ENCODE measurements around the gene RELT. TPM values are rescaled to one million over a fixed set of nuclear protein-coding genes. Genes with fewer than 3 reads are reported as not detected.

The RELT gene
- total RNA-seq, 1 experiment from 2014 or later = 11.7 TPM

DNA sequence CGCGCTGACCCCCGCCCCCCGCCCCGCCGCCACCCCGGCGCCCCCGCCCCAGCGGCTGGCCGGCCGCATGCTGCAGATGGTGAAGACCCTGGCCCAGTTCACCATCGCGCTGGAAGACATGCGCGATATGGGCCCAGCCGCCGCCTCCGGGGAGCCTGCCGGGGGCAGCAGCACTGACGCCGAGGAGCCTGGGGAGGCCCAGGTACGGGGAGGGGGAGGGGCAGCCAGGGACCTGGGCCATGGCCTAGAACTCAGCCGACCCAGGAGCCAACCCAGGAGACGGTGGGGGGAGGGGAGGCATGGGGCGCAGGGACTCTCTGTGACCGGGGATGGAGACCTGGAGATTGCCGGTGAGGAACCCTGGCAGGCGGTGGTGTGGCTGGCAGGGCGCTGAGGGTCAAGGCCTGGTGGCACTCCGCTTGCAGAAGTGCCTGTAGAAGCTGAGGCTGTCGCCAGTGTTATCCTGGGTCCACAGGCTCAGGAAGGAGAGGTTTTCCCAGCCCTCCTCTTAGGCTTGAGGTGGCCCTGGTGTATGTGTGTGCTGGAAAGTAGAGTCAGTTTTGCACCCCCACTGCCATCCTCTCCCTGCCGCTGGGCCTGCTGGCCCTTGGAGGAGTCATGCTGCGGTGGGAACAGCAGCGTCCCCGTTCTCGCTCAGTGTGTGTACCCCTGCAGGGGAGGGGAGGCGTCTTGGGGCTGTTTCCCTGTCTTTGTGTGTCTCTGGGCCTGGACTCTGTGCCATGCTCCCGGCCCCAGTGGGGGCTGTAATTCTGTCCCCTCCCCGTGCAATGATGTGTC is 32.9 kb upstream of the RELT start:
- ChIA-PET POLR2A (no interaction called here), CTCF (interaction anchor here (0.6 to 3.2 kb wide), 5 partner anchors 8 to 1264 kb away, joined by 3 to 24 read pairs (median 10); no protein-coding TSS in a partner anchor)
- no peak overlapping the region for H3K4me3 Mint-ChIP-seq (ENCODE audit: unreplicated experiment)
- Histone ChIP-seq H3K27me3 (replicated peaks; ENCODE audit: control insufficient read depth, insufficient read depth, low read length) (no peaks in the 10 kb centered on the region), H3K4me3 (ENCODE audit: low read depth, low read length) (peak overlapping the region; percentile 31), H3K9me3 (no peaks in the 10 kb centered on the region), H3K4me1 (no peaks in the 10 kb centered on the region), H3K36me3 (ENCODE audit: control insufficient read depth, insufficient read depth, low read length) (peaks cover 4% of the 10 kb centered on the region; the same call in 1 of the 2 replicates)
- no peak overlapping the region for H3K27ac Mint-ChIP-seq (ENCODE audit: unreplicated experiment)
- no peaks in the 10 kb centered on the region for H3K27me3 Mint-ChIP-seq (ENCODE audit: insufficient read depth, unreplicated experiment)
- H3K4me1 Mint-ChIP-seq (ENCODE audit: low read depth, unreplicated experiment) = no peaks in the 10 kb centered on the region
- no peaks in the 10 kb centered on the region for H3K9me3 Mint-ChIP-seq (ENCODE audit: unreplicated experiment)
- DNase-seq = peak in 1 of 2 experiments; percentile 34
- H3K36me3 Mint-ChIP-seq (ENCODE audit: insufficient read depth, unreplicated experiment) = peaks cover 24% of the 10 kb centered on the region
- BruUV-seq (replicated peaks) = no TSS peak
- TF ChIP-seq CTCF (IDR thresholded peaks at IDR 0.05; ENCODE audit: insufficient read depth in 1 of 2, low read depth in 1 of 2, low read length in 1 of 2, severe bottlenecking in 1 of 2, unreplicated experiment in 1 of 2) = no peak
- intact Hi-C loops (cut with micrococcal nuclease; ENCODE audit: unreplicated experiment) = no loop called here

- intact Hi-C loops (cut with micrococcal nuclease; ENCODE audit: unreplicated experiment) = no loop called here
These were observed 32.0 kb upstream of the RELT start for GRCh38 chr11:73344191-73344607.

More at GRCh38 chr11:73344191-73344607, 32.0 kb upstream of the RELT start:
- Mint-ChIP-seq H3K36me3 (ENCODE audit: insufficient read depth, unreplicated experiment) (peaks cover 19% of the 10 kb centered on the region), H3K27me3 (ENCODE audit: insufficient read depth, unreplicated experiment) (no peaks in the 10 kb centered on the region), H3K27ac (ENCODE audit: unreplicated experiment) (no peak overlapping the region), H3K4me3 (ENCODE audit: unreplicated experiment) (no peak overlapping the region), H3K4me1 (ENCODE audit: low read depth, unreplicated experiment) (no peaks in the 10 kb centered on the region), H3K9me3 (ENCODE audit: unreplicated experiment) (no peaks in the 10 kb centered on the region)
- no peak for TF ChIP-seq CTCF (IDR thresholded peaks at IDR 0.05; ENCODE audit: insufficient read depth in 1 of 2, low read depth in 1 of 2, low read length in 1 of 2, severe bottlenecking in 1 of 2, unreplicated experiment in 1 of 2)
- DNase-seq = no peak
- H3K4me1 ChIP-seq = no peaks in the 10 kb centered on the region
- no peak overlapping the region for H3K4me3 ChIP-seq (ENCODE audit: low read depth, low read length)
- no peaks in the 10 kb centered on the region for H3K9me3 ChIP-seq
- ChIA-PET POLR2A (no interaction called here), CTCF (interaction anchor here (0.6 to 1.8 kb wide), 9 partner anchors 9 to 1265 kb away, joined by 3 to 24 read pairs (median 4); no protein-coding TSS in a partner anchor)
- peaks cover 4% of the 10 kb centered on the region; the same call in 1 of the 2 replicates for H3K36me3 ChIP-seq (ENCODE audit: control insufficient read depth, insufficient read depth, low read length)
- BruUV-seq (replicated peaks) = no TSS peak
- H3K27me3 ChIP-seq (replicated peaks; ENCODE audit: control insufficient read depth, insufficient read depth, low read length) = no peaks in the 10 kb centered on the region
